ENCODE measurements around the gene ANXA1.

Gene ANXA1

DNA sequence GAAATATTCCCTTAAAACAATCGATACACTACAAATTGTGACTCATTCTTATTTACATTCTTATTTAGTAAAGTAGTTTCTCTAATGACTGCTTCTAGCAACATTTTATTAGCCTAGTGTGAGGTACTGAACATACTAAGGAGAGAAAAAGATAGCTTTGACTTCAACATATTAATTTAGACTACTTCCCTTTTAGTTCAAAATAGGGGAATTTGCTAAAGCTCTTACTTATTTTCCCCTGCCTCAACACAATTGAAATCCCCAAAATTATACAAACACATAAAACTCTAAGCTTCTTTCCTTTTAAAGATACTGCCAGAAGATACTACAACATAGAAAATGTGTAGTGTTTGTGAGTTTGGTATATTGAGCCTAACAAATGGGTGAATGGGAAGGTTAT lies 55.2 kb downstream of the ANXA1 start:
- no peak for DNase-seq (ENCODE audit: low read depth, low spot score)

DNA sequence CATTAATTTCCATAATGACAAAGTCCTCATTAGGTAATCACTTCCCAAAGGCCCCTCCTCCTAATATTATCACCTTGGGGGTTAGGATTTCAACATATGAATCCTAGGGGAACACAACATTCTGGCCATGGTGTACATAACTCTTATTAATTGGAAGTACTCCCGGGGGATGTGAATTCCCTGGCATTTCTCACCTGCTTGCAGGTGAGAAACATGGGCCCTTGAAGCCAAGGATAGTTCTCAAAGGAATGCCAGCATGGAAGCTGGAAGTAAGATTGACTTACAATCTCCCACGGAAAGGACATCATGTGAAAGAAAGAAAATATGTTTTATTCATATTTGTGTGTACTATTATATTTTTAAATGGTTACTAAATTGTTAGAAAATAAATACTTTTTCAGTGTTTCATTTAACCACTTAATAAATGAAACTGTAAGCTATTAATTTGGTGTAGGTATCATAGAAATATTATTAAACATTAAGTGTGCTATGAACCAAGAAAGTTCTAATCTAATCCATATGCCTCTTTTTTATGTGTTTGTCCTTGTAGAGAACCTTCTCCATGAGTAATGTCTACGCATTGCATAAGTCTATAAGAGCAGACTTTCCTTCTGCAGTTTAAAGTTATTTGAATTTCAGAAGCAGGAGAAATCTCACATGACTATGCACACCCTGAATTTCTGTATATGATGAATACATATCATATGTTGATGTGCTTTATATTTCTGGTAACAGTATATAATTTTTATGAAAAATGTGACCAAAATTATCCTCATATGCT lies 59.4 kb downstream of the ANXA1 start:
- no peak for DNase-seq (ENCODE audit: low read depth, low spot score)

DNA sequence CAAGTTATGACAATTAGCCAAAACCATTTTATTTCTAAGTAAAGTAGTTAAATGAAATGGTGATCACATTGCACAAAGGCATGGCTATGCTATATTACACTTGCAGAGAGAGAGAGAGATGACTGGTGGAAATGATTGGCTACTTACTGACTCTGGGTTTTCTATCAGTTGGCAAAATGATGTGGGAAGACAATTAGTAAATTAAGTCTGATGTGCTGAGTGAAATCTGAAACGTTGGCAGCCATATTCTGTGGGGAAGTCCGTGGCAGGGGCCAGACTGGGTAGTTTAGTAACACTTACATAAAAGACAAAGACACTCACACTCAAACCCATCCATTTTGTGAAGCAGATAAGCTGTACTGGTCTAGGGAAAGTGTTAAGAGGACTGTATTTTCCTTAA lies 61.6 kb downstream of the ANXA1 start:
- no peak for DNase-seq (ENCODE audit: low read depth, low spot score)

GRCh38 chr9:73215249-73215648 lies 63.6 kb downstream of the ANXA1 start:
- no peak for DNase-seq (ENCODE audit: low read depth, low spot score)

DNA sequence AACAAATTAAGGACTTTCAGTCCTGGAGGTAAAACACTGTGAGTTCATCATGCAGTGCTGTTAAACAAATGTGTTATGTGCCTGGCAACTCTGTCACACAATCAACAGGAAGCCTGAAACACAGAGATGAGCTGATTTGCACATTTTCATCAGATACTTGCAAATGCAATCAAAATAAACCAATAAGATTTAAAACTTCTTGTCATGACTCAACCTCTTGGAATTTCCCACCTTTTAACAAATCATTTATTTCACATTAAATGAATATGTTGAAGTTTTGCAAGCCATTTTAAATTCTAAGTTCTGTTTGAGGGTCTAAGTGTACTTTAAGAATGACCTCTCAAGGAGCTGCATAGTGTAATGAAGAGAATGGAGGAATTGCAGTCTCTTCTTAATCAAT lies 64.4 kb downstream of the ANXA1 start:
- DNase-seq (ENCODE audit: low read depth, low spot score), result no peak

Measured in activated CD4-positive, CD25-positive, alpha-beta regulatory T cell treated with anti-CD3 and anti-CD28 coated beads, Interleukin-2, amount 50 U/mL, for 16 hours (primary cell).